H54 (cell line): ENCODE measurements around the gene IFT81.
"Not testable (repeated sequence)": the region's sequence is repeated elsewhere in the genome, so short reads cannot be mapped to it uniquely, and the experiment has no call there.

Source experiments
- DNase-seq: peaks from one replicate; pipeline ENCODE4 v3.0.0; 2011; ENCODE audit warnings: low spot score, mixed read lengths; ENCODE audit not compliant: insufficient read length
- FAIRE-seq: peaks from 3 replicates; lab custom pipeline; 2011; peaks lifted over from hg19 to GRCh38; lab: Jason Lieb, UNC
- POLR2A ChIP-seq: IDR thresholded peaks from 2 replicates; pipeline ENCODE4 v1.6.1; 2011; ENCODE audit warnings: low read depth, mild to moderate bottlenecking, low read length

Gene IFT81

DNA sequence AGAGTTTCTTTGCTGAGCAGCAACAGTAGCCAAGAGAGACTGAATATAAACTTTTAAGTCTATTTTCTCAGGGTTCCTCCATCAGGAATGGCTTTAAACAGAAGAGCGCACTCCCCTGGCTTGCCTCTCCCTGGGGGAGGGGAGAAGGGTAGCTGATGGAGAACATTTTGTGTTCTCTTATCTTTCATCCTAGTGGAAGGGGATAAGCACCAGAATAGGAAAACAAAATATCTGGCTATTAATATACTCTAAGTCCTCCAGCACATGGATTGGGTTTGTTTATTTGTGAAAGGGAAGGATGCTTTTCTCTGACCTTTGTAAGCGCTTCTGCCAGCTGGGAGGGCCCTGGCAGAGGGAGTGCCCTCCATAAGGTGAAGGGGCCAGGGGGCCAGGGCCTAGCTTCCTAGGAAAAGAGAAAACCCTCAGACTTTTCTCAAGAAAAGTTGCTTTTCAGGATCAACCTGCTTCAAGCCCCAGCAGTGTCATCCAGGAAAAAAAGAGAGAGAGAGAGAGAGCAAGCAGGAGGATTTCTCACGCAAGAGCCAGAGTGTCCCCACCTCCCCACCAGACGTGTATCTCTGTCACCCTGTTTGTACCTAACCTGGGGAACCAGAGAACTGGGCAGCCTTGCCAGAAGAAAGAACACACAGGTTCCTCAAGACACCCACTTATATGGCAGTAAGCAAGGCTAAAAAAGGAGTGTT, 122.6 kb downstream of the IFT81 start:
- no peak for DNase-seq
- no peak for FAIRE-seq
- TF ChIP-seq POLR2A = no peak

DNA sequence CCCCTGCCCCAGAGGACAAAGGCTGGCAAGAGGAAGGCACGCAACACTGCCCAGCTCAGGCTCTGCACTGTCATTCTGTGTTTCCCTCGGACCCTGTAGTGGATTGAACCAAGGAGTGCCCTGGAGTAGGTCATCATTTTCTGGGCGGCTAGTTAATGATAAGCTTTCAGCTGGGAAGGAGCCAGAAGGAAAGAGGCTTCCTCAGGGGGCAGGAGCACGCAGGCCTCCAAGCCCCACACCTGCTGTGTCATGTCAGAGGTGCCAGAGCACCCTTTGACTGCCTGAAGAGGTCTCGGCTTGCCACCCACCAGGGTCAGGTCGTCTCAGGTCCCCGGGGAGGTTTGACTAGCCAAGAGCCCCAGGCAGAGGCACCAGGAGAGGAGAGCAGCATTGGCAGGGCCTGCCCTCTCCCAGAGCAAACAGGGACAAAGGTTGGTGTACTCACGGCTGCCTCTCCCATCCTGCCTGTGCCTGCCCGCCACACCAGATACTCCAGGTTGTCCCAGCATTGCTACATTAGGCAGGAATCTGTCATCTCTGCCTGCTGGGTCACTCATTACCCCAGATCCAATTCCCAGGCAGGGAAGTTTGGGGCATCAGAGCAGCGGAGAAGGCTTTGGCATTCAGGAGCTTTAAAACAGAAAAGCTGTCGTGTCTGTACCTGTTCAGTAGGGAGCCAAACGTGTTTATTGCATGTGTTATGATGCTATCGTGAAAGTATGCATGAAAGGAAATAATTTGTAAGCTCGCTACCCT, 123.4 kb downstream of the IFT81 start:
- DNase-seq = no peak
- no peak for FAIRE-seq
- TF ChIP-seq POLR2A = no peak

DNA sequence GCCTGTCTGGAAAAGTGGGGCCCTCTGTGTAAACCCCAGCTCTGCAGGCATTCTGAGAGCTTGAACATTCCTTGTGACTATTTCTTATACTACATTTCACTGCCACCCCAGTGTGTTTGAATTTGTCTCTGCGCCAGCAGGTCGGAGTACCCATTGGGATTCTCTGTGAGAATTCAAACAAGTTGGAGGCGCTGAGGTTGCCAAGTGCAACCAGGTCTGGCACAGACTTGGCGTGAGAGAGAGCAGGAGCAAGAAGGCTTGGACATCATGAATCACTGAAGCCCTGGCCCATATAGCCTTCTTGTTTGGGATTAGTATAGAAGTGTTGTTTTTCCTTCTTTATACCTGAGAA, 123.9 kb downstream of the IFT81 start:
- FAIRE-seq (no peak), DNase-seq (no peak)
- no peak for TF ChIP-seq POLR2A

DNA sequence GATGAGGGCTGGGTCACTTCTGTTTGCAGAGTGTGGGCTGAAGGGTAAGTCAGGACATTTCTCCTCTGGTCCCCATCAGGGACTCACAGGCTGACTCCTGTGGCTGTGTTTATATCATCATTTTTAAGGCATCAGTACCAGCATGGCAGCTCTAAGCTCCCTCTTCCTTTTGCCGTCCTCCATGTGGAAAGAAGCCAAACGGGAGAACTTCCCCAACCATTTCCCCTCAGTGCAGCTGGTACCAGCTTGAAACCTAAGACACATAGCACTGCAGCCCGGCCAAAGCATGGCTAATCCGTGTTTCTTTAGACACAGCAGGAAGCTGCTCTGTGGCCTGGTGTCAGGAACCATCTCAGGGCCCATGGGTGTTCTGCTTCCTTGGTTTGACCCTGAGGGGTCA, 124.9 kb downstream of the IFT81 start:
- no peak for FAIRE-seq
- DNase-seq = no peak
- no peak for TF ChIP-seq POLR2A

DNA sequence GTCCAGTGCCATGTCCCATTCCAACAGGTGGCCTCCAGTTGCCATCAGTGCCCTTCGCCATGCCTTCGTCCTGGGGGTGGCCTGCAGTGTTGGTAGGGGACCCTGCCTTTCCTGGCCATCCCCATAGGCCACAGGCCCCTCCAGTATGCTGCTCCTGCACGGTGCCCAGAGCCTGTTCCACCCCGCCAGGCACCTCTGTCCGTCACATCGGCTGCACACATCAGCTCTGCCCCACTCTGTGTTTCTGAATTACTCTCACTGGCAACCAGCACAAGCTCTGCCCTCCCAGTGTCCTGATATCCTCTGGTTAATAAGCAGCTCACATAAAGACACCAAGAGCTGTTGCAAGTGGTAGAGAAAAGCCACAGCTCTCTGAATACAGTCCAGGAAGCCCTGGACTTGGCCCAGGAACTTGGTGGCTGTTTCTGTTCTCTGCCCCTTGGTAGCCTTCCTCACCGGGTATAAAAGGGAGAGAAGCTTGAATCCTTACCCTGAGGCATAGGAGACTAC, 125.6 kb downstream of the IFT81 start:
- TF ChIP-seq POLR2A = no peak
- DNase-seq (no peak), FAIRE-seq (no peak)

DNA sequence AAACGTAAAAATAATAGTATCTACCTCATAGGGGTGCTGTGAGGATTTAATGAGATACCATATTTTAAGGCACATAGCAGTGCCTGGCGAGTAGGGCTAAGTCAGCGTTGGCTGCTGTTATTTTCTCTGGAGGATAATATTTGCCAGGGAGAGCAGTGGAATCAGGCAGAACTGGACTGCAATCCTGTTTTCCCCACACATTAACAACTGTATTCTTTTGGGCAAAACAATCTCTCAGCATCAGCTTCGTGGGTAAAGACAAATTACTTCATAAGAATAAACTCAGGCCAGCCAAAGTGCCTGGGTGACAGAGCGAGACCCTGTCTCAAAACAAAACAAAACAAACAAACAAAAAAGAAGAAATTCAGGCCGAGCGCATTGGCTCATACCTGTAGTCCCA, 127.2 kb downstream of the IFT81 start:
- no peak for FAIRE-seq
- no peak for TF ChIP-seq POLR2A

DNA sequence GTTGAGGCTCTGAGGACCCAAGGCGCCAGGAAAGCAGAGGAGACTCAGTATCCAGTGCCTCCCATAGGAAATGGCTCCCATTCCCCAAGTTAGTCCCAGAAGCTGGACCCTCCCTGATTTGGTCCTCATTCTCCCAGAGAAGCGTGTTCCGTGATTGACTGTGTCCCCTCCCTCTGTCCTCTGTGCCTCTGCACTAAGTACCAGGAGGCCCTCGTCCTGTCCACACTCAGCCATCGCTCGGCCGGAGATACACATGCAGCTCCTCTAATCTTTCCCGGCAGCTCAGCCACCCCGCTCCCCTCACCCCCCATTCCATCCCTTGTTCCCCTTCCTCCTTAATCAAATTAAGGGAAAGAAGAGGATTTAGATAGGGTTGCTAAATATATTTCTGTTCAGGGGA, 128.6 kb downstream of the IFT81 start:
- DNase-seq = no peak
- no peak for TF ChIP-seq POLR2A
- FAIRE-seq = no peak

More for the DNA sequence above, 127.2 kb downstream of the IFT81 start:
- no peak for DNase-seq

DNA sequence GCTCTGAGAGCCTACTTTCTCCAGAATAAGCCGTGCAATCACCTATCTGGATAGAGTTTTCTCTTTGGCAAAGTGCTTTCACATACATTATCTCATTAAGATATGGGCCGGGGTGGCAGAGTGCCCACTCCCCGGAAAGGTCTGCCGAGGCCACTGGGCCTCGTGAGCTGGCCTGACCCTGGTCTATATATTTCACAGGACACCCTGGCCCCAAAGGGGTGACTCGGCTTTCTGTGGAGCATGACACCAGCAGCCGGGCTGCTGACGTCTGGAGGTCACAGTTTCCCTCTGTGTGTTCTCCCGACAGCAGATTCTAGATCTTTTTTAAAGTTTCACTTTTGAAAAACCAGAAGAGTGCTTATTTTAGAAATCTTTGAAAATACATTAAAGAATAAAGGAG, 129.0 kb downstream of the IFT81 start:
- DNase-seq (no peak), FAIRE-seq (no peak)
- no peak for TF ChIP-seq POLR2A

DNA sequence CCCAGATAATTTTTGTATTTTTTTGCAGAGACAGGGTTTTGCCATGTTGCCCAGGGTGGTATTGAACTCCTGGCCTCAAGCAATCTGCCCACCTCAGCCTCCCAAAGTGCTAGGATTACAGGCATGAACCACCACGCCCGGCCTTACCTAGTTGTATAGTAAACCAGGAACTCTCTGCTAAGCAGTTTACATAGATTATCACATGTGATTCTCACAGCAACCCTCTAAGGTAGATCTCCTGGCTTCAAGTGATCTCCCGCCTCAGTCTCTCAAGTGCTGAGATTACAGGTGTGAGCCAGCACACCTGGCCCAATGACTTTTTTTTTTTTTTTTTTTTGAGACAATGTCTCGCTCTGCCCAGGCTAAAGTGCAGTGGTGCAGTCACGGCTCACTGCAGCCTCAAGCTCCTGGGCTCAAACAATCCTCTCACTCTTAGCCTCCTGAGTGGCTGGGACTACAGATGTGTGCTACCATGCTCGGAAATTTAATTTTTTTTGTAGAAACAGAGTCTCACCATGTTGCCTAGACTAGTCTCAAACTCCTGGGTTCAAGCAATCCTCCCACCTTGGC, 130.9 kb downstream of the IFT81 start:
- TF ChIP-seq POLR2A = no peak
- FAIRE-seq = no peak
- no peak for DNase-seq

DNA sequence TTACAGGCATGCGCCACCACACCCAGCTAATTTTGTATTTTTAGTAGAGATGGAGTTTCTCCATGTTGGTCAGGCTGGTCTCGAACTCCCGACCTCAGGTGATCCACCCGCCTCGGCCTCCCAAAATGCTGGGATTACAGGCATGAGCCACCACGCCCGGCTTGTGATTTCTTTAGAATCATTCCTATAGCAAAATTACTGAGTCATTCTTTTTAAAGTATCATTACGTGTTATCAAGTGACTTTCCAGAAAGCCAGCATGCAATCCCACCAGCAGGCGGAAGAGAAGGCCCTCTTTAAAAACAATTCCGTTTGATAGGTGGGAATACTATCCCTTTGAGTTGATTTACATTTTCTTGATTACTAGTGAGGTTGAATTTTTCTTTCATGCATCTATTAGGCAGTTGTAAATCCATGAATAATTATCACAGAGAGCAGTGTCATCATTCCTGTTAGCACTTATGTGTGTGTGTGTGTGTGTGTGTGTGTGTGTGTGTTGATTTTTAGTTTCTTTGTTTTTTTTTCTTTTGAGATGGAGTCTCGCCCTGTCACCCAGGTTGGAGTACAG, 131.8 kb downstream of the IFT81 start:
- DNase-seq, FAIRE-seq: not testable (repeated sequence)

DNA sequence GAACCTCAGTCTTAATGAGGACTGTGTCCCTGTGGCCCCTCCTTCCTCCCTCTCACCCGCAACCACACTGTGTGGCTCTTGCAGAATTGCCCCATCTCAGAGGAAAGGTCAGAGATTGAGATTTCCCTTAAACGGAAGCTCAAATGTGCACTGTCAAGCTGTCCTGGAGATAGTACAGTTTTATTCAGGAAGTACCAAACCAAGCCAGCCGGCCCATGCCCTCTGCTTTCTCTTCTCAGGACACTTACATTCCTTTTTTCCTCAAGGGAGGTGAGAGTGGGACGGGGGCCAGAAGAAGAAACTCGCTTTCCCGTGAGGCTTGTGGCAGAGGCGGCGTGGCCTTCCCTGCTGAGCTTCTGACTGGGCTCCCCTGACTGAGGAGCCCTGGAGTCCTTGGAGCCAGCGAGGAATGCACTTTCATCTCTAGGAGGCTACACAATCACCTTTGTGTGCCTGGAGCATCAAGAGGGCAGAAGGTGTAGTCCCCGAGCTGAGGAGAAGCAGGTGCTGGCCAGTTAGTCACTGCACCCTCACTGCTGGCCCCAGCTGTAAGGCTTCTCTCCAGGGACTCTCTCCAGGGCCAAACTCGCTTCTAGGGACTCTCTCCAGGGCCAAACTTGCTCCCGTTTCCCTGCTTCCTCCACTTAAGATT, 132.7 kb downstream of the IFT81 start:
- FAIRE-seq (no peak), DNase-seq (no peak)
- TF ChIP-seq POLR2A = no peak

DNA sequence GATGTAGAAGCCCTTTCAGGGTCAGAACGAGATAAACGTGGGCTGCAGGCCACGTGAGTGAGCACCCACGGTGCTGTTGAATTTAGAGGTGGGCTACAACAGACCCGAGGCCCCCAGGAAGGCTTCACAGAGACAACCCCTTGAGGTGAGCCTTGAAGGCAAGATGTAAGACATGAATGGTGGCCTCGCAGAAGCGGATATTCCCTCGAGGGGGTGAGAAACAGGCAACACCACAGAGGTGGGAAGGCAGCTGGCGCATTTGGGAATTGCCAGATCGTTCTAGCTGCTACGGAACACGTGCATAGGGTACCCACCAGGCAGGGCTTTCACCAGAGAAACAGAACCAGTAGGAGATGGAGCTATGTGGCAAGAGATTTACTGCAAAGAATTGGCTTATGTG, 134.3 kb downstream of the IFT81 start:
- DNase-seq = no peak

DNA sequence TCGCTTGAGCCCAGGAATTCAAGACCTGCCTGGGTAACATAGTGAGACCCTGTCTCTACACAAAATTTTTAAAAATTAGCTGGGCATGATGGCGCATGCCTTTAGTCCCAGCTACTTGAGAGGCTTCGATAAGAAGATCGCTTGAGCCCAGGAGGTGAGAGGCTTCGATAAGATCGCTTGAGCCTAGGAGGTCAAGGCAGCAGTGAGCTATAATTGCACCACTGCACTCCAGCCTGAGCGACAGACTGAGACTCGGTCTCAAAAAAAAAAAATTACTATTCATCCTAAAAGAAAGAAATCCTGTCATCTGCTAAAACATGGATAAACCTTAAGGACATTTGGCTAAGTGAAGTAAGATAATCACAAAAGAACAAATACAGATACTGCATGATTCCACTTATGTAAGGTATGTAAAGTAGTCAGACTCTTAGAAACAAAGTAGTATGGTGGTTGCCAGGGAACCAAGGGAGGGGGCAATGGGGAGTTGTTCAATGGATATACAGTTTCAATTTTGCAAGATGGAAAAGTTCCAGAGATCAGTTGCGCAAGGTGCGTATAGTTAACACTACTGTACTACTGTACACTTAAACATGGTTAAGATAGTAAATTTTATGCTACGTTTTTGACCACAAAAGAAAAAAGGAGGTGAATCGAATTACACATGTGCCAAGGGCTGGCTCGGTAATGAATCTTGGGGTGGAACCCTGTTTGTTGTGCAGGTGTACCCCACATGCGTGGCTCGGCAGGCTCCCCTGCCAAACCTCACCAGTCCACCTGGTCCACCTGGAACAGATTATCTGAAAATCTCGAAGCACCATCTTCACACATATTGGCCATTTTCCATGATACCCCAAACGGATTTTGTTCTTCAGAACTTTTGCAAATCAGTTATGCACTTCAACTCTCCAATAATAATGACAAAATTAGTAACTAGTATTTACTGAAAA, 138.6 kb downstream of the IFT81 start:
- FAIRE-seq = no peak
- no peak for DNase-seq
- TF ChIP-seq POLR2A = no peak

More for the DNA sequence above, 134.3 kb downstream of the IFT81 start:
- TF ChIP-seq POLR2A = no peak
- no peak for FAIRE-seq
